ENCODE measurements around the gene IL1R2. TPM values are rescaled to one million over a fixed set of nuclear protein-coding genes. Genes with fewer than 3 reads are reported as not detected.
"Not testable (repeated sequence)": the region's sequence is repeated elsewhere in the genome, so short reads cannot be mapped to it uniquely, and the experiment has no call there.

The IL1R2 gene
- total RNA-seq, 1 donor = 0.81 TPM

- TF ChIP-seq CTCF (IDR thresholded peaks at IDR 0.05; ENCODE audit: insufficient read depth, low read length) = no peak
- DNase-seq (ENCODE audit: low read depth) = no peak
- peak overlapping the region; percentile 39 for H3K4me3 ChIP-seq (ENCODE audit: low read depth, low read length)
Observed at GRCh38 chr2:102064679-102065674, 73.2 kb downstream of the IL1R2 start.

- H3K4me3 ChIP-seq (ENCODE audit: low read depth, low read length) = no peak overlapping the region
- no peak for TF ChIP-seq CTCF (IDR thresholded peaks at IDR 0.05; ENCODE audit: insufficient read depth, low read length)
- peak; percentile 54 for DNase-seq (ENCODE audit: low read depth)
Observed at GRCh38 chr2:102065675-102066252, 74.0 kb downstream of the IL1R2 start.

GRCh38 chr2:102066554-102066953 is 74.8 kb downstream of the IL1R2 start:
- no peak for DNase-seq (ENCODE audit: low read depth)
- no peak for TF ChIP-seq CTCF (IDR thresholded peaks at IDR 0.05; ENCODE audit: insufficient read depth, low read length)
- no peak overlapping the region for H3K4me3 ChIP-seq (ENCODE audit: low read depth, low read length)

- DNase-seq (ENCODE audit: low read depth); H3K4me3 ChIP-seq (ENCODE audit: low read depth, low read length): not testable (repeated sequence)
Observed at GRCh38 chr2:102068126-102068525, 76.4 kb downstream of the IL1R2 start.

GRCh38 chr2:102069311-102069974 is 77.7 kb downstream of the IL1R2 start:
- no peak for DNase-seq (ENCODE audit: low read depth)
- H3K4me3 ChIP-seq (ENCODE audit: low read depth, low read length) = no peak overlapping the region
- no peak for TF ChIP-seq CTCF (IDR thresholded peaks at IDR 0.05; ENCODE audit: insufficient read depth, low read length)

- peak; percentile 10 for TF ChIP-seq CTCF (IDR thresholded peaks at IDR 0.05; ENCODE audit: insufficient read depth, low read length)
- DNase-seq (ENCODE audit: low read depth) = peak; percentile 99
- no peak overlapping the region for H3K4me3 ChIP-seq (ENCODE audit: low read depth, low read length)
Observed at GRCh38 chr2:102070058-102070642, 78.4 kb downstream of the IL1R2 start.

All from fibroblast of the aortic adventitia (primary cell).